Measurements from ENCODE around the gene ADGRA3. TPM values are rescaled to one million over a fixed set of nuclear protein-coding genes. Genes with fewer than 3 reads are reported as not detected.

The ADGRA3 gene
- total RNA-seq, 1 donor from 2014 or later: 35.6 TPM

DNA sequence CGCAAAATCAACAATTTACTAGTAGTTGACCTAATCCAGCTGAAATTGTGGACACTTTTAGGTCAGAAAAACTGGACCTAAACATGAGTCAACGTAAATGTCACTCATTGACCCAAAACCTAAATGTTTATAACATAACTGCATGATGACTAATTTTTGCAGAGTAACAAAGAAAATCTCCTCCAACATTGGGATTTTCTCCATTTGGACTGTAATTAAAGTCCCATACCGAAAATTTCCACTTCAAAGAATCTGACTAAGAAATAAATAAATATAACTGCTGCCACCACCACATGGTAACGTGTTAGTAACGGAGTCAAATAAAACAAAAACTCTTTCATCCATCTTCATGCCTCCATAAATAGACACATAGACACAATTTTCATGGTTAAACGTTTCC is 1.9 kb downstream of the ADGRA3 start:
- DNase-seq (ENCODE audit: low spot score): no peak

DNA sequence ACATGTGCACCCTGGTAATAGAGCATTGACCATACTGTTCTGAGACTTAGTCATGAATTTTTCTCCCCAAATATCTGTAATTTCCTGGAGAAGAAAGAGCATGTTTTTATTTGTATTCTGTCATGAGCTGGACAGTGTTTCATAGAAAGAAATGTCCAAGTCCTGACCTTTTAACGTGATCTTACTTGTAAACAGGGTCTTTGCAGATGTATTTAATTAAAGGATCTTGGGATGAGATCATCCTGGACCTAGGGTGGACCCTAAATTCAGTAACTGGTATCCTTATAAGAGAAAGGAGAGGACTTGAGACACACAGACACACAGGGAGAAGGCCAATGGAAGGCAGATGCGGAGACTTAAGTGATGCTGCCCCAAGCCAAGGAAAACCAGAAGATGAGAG is 3.6 kb downstream of the ADGRA3 start:
- no peak for DNase-seq (ENCODE audit: low spot score)

DNA sequence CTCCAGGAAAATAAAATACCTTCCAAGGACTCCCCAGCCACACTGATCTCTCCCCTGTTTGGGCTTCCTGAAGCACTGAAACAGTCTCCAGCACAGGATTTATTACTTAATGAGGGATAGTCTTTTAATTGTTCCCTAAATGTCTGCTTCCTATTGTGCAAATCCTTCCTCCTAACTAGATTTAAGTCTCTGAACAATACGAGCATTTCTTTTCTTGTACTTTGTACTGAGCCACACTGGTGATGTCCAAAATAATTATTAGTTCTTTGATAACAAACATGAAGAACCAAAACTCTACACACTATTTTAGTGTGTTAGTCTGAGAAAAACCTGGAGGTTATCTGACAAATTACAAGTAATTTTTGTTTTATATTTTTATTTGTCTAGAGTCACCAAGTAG is 5.1 kb downstream of the ADGRA3 start:
- no peak for DNase-seq (ENCODE audit: low spot score)

DNA sequence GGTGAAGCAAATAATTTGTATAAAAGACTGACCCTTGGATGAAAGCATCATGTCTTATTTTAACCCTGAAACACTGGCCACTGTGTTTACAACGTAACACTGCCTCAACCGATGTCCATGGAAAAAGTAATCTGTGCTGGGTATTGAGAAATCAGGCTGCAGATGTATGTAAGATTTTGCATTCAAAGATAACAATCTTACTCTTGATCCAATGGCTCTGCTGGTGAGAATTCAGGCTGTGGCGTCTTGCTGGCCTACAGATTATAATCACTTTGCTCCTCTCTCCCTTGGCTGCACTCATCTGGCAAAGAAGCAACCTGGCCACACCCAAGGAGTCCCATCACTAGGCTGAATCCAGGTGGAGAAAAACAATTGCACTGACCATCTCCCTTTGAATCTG is 7.5 kb downstream of the ADGRA3 start:
- DNase-seq (ENCODE audit: low spot score): no peak

GRCh38 chr4:22504922-22505321 is 10.9 kb downstream of the ADGRA3 start:
- no peak for DNase-seq (ENCODE audit: low spot score)

GRCh38 chr4:22504447-22504846 is 11.4 kb downstream of the ADGRA3 start:
- no peak for DNase-seq (ENCODE audit: low spot score)

- no peak for DNase-seq (ENCODE audit: low spot score)
These were observed 12.7 kb downstream of the ADGRA3 start for GRCh38 chr4:22502895-22503814.

GRCh38 chr4:22501715-22502095 is 14.2 kb downstream of the ADGRA3 start:
- no peak for DNase-seq (ENCODE audit: low spot score)

- DNase-seq (ENCODE audit: low spot score): no peak
These were observed 14.8 kb downstream of the ADGRA3 start for GRCh38 chr4:22500831-22501714.

- DNase-seq (ENCODE audit: low spot score): no peak
These were observed 15.7 kb downstream of the ADGRA3 start for GRCh38 chr4:22500128-22500611.

GRCh38 chr4:22498866-22499265 is 17.0 kb downstream of the ADGRA3 start:
- no peak for DNase-seq (ENCODE audit: low spot score)

DNA sequence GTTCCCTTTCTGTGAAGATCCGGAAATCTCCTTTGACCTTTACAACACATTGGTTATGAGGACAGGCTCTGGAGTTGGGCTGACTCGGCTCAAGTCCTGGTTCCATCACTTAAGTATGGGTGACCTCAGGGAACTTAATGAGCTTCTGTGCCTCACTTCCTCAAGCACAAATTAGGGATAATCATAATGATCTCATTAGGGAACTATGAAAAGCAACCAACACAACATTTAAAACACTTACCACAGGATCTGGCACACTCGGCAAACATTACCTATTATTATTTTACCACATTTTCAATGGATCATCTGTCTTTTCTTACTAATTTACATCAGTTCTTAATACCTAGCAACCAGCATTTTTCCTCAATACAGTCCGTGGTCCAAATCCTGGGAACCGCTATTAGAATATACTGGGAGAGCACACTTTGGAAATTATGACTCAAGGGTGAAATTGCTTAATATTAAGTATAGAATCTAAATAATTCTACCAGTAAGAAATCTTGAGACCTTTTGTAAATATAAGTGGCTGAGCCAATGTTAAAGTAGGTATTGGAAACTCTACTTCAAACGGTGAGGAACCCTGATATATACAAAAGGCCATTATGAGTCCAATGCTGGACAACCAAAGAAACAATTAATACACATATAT is 19.6 kb downstream of the ADGRA3 start:
- no peak for DNase-seq (ENCODE audit: low spot score)

DNA sequence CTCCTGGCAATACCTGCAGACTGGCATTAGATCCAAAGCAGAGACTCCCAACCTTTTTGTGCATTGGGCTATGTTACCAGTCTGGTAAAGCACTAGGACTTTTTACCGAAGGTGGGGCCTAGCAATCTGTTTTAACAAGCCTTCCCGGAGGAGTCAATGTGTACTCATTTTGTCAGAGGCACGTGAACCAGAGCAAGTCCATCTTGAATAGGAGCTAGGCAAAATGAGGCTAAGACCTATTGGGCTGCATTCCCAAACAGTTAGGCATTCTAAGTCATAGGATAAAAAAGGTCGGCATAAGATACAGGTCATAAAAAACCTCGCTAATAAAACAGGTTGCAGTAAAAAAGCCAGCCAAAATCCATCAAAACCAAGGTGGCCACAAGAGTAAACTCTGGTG is 22.3 kb downstream of the ADGRA3 start:
- DNase-seq (ENCODE audit: low spot score): no peak

GRCh38 chr4:22492987-22493386 is 22.9 kb downstream of the ADGRA3 start:
- DNase-seq (ENCODE audit: low spot score): no peak

GRCh38 chr4:22491939-22492338 is 23.9 kb downstream of the ADGRA3 start:
- DNase-seq (ENCODE audit: low spot score): no peak

DNA sequence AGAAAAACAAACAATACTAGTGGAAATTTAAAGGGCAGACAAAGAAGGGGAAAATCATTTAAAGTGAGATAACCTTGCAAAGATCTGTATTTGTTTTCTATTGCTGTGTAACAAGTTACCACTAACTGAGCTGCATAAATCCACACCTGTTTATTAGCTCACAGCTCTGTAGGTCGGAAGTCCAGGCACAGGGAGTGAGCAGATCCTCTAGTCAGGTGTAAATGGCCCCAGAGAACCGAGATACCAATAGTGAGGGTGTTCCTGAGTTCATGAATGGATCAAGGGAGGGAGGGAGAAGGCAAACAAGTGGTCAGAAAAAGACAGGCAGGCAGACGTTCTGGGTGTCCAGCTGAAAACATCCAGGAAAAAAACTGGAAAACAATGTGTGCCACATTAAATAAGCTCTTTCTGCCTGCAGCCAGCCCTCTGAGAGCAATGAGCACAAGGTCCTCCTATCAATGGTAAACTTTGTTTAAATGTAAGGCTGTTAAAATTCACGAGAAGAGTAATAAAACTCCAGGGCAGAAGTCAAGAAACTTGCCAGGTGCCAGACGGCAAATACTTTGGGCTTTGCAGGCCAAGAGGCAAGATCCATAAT is 25.0 kb downstream of the ADGRA3 start:
- DNase-seq (ENCODE audit: low spot score): no peak

DNA sequence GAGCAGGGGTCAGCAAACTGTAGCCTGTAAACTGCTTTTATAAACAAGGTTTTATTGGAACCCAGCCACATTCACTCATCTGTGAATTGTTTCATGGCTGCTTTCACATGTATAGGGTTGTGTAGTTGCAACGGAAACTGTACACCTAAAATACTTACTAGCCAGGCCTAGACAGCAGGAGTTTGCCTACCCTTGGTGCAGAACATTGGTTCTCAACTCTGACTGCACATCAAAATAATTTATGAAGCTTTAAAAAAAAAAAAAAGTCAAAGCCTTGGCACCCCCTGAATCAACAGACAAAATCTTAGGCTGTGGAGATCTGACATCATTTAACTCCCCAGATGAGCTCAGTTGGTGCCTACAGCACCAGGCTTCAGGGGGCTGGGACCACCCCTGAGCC is 27.8 kb downstream of the ADGRA3 start:
- DNase-seq (ENCODE audit: low spot score): no peak

GRCh38 chr4:22487328-22487727 is 28.5 kb downstream of the ADGRA3 start:
- no peak for DNase-seq (ENCODE audit: low spot score)

GRCh38 chr4:22486276-22486675 is 29.6 kb downstream of the ADGRA3 start:
- DNase-seq (ENCODE audit: low spot score): no peak

- DNase-seq (ENCODE audit: low spot score): no peak
These were observed 30.1 kb downstream of the ADGRA3 start for GRCh38 chr4:22485737-22486136.

GRCh38 chr4:22483551-22483981 is 32.3 kb downstream of the ADGRA3 start:
- DNase-seq (ENCODE audit: low spot score): peak; percentile 51

Data from umbilical cord (tissue), 2 donors.